Activated CD4-positive, CD25-positive, alpha-beta regulatory T cell treated with anti-CD3 and anti-CD28 coated beads, Interleukin-2, amount 50 U/mL, for 72 hours (primary cell): ENCODE results near the gene TUFT1.
"Not testable (repeated sequence)": the region's sequence is repeated elsewhere in the genome, so short reads cannot be mapped to it uniquely, and the experiment has no call there.

ENCODE experiments used
- DNase-seq: peaks from one replicate; pipeline ENCODE4 v3.0.0; 2021

The TUFT1 gene

DNA sequence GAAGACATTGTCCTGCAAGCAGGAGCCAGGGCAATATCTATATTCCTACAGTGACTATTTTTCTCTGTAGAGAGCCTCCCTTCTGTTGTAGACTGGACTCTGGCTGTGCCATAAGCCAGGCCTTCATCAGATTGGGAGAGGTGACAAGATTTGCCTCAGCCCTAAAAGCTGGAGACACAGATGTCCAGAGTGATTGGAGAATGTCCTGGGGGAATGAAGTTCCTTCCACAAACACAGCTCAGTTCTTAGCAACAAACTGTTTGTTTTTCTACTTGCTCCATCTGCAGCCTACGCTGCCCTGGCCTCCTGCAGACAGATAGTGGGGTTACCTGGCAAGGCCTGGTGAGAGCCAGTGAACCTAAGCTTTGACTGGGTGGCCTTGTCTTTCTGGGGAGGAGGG lies 41.8 kb downstream of the TUFT1 start:
- DNase-seq, result no peak

DNA sequence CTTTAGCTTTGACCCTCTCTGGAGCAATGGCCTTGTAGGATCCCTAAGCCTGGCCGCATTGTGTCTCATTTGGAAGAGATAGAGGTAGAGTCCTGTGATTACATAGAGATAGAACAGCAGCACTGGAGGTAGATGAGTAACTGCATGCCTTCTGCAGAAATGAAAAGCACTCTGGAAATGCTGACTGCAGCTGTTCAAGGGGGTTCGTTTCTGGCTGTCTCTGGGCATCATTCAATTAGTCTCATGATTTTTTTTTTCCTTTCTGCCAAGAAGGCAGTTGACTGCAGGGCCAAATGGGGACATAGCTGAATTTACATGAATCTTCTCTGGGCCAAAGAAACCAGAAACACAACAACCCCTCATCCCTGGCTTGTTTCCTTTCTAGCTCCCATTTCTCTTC lies 43.7 kb downstream of the TUFT1 start:
- DNase-seq, result no peak

DNA sequence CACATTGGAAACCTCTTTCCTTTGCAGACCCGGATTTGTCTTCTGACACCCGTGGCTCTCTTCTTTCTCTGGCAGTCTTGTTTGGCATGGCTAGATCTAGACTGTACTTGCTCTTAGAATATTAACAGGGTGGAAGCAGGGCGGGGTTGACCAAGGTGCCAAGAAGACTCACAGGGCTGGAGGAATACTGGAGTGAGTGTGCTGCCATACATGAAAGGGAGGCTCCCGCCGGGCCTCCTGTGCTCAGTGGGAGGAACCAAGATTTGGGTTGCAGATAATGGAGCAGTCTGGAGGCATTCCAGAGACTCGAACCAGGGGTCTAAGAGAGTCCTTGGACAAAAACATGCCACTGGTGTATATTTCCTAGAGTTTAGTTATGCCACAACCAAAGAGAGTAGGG lies 44.2 kb downstream of the TUFT1 start:
- DNase-seq, result no peak

DNA sequence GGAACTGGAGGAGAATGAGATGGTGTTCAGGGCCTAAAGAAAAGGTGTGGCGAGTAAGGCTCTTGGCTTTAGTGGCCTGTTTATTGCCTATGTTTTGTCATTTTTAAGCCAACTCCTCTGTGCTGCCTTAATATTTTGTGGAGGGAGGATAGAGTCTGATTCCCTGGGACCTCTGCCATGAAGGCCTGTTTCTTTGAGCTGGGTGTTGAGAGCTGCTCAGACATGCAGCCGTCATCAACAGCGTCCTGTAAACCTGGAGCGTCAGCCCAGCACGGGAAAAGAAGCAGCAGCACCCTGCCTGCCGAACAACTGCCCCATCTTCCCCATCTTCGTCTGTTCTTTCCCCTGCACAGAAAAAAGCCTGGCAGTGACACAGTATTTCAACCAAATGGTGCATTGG lies 44.7 kb downstream of the TUFT1 start:
- DNase-seq, result no peak

DNA sequence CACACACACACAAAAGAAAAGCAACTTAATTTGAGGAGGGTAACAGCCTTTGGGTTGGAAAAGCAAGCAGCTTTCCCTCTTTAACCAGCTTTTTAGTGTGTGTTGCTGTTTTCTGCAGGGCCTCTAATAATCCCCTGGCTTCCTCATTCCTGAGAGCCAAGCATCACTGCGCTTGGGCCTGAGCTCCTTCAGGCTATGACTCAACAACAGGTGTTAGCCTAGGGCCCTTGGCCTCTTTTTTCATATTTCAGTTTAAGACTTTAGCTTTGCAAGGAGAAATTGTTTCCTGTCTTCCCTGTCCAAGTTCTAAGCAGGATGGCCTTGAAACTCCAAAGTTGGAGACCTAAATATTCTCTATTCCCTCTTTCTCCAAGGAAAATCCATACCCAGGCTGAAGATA lies 45.5 kb downstream of the TUFT1 start:
- no peak for DNase-seq

DNA sequence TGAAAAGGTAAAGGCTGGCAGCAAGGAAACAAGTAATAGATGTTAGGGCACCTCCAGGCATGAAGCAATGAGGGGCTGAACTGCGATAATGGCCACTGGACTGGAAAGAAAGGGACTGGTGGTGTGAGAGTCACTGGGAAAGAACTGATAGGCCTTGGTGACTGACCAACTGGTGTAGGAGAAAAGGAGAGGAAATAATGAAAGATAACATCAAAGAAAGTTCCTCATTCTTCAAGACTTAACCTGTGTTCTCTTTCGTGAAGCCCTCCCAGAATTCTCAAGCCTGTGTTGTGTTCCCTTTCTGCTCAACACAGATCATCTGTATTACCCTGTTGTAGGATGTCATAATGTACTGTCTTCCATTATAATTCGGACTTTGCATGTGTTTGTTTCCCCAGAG lies 50.9 kb downstream of the TUFT1 start:
- no peak for DNase-seq

DNA sequence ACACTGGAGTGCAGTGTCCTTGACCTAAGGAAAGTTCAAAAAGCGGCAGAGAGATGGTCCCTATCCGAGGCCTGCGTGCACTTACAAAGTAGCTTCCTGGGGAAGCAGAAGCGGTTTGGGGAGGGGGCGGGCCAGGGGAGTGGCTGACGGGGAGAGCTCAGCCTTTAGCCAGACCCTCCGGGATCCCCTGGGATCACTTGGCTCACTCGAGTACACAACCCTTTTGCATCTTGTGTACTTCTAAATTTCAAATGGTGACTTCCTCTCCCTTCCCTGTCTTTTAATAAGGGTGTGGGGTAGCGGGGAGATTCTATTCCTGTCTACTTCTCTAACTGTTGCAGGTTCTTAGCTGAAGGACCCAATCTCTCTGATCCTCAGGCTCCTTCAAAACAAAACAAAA lies 53.6 kb downstream of the TUFT1 start:
- DNase-seq, result no peak

DNA sequence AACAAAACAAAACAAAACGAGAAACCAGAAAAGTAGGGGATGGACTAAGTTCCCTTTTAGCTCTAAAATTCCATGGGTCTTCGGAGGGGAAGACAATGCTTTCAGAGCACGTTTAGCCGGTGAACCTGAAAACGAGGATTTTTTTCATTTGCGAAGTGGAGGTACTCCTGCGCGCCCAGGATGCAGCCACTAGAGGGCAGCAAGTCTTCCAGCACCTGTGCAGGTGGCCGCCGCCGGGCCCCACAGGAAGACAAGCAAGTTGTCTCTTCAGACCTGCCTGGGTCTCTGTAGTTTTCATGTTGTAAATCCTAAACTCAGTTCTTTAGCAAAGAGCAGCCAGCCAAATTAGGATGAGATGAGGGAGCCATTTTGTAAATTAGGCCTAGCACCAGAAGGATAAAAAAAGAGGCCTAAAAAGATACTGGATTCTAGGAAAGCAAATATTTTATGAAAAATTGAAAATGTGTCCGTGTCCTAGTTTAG lies 54.1 kb downstream of the TUFT1 start:
- DNase-seq, result peak; percentile 84

DNA sequence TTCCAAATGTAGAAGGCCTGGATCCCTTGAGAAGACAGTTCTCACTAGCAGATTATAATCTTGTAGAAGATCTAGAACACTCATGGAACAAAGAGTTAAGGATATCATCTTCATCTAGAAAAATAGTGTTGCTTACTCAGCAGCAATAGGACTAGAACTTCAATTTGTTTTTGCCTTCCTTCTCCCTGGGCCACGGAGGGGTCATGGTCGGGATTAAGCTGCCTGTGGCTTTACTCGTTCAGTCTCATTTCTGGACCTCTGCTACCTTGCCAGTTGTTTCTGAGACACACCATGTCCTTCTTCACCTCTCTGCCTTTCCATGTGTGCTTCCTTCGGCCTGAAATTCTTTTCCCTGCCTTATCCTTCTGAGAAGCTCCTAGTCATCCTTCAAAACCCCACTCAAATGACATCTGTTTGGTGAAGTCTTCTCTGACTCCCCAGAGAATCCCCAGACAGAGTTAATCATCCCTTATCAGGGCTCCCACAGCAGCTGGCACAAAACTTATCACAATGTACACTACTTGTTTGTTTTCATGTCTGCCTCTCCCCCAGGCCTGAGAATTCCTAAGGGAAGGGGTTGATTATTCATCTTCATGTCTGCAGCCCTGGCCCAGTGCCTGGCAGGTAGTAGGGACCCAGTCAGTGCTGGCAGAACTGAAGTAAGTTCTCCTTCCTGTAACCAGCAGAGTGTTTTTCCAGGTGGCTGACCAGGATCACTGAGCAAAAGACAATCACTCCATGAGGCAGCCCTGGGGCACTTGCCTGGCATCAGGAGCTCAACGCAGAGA lies 56.3 kb downstream of the TUFT1 start:
- DNase-seq, result no peak

DNA sequence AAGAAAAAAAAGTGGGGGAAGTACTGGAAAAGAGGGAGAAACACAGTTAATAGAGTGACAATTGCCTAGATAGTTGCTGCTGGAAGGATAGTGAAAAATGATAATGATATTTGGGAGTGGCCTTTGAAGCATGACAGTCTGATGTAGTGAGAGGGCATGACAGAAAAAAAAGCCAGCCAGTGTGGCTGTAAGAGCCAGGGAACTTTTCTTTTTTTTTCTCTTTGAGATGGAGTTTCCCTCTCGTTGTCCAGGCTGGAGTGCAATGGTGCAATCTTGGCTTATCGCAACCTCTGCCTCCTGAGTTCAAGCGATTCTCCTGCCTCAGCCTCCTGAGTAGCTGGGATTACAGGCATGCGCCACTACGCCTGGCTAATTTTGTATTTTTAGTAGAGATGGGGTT lies 62.4 kb downstream of the TUFT1 start:
- not testable (repeated sequence) for DNase-seq

DNA sequence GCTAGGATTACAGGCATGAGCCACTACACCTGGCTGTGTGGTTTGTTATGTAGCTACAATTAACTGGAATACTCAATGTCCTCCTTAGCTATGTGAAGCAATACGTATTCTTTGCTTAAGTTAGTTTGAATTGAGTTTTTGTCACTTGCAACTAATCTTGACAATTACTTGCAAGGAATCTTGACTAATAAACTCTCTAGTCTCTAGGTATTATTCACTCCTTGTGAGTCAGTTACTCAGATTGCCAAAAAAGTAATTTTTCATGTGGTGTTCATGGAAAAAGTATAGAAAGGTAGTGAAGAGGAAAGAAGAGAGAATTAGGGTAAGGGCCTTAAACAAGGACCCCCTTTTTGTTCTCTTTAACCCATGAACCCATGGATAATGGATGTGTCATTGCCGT lies 64.2 kb downstream of the TUFT1 start:
- no peak for DNase-seq

DNA sequence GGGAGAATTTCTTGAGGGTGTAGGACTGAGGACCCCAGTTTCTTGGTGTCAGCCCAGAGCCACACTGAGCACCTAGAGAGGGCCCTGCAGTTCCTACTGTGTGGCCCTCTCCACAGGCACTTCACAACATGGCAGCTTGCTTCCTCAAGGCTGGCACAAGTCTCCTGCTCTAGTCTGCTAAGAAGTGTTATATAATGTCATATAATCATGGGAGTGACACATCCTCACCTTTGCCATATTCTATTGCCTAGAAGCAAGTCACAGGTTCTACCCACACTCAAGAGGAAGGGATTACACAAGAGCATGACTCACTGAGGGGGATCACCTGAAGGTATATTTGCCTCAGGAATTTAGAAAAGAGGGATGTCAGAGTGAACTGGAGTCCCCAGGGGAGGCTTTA lies 66.3 kb downstream of the TUFT1 start:
- no peak for DNase-seq

DNA sequence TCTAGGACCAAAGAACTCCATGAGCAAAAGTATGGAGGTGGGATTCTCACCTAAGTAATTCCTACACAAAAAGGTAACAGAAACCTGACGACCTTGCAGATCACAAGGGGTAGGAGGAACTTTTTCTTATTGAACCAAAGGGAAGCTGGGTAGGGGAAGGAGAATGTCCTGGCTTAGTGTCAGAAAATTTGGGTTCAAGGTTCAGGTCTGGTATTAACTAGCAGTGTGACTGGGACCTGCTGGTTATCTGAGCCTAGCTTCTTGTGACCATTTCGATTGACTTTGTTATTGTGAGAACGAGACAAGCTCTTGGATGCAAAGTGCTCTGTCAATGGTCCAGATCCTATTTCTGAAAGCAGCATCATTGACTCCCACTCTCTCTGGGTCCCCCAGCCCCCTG lies 66.7 kb downstream of the TUFT1 start:
- DNase-seq, result no peak

DNA sequence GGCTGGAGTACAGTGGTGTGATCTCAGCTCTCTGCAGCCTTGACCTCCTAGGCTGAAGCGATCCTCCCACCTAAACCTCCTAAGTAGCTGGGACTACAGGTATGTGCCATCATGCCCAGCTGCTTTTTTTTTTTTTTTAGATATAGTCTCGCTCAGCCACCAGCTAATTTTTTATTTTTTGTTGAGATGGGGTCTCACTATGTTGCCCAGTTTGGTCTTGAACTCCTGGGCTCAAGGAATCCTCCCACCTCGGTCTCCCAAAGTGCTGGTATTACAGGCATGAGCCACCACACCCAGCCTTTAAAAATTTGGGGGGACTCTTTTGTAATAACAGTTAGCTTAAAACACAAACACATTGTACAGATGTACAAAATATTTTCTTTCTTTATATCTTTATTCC lies 70.0 kb downstream of the TUFT1 start:
- DNase-seq, result no peak

DNA sequence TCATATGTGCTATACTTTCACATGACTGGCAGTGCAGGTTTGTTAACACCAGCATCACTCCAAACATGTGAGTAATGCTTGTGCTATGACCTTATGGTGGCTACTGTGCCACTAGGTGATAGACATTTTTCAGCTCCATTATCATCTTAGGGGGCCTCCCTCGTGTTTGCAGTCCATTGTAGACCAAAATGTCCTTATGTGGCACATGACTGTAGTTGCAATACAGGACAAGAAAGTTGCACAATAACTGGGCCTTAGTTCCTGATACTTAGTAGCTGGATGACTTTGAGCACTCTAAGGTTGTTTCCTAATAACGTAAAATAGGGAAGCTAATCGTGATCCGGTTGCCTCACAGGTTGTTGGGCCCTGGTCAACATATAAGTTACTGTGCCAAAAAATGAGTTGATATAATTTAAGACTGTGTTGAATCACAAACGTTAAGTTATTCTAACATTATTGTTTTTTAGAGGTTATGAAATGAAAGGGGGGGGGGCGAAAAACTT lies 71.2 kb downstream of the TUFT1 start:
- no peak for DNase-seq

DNA sequence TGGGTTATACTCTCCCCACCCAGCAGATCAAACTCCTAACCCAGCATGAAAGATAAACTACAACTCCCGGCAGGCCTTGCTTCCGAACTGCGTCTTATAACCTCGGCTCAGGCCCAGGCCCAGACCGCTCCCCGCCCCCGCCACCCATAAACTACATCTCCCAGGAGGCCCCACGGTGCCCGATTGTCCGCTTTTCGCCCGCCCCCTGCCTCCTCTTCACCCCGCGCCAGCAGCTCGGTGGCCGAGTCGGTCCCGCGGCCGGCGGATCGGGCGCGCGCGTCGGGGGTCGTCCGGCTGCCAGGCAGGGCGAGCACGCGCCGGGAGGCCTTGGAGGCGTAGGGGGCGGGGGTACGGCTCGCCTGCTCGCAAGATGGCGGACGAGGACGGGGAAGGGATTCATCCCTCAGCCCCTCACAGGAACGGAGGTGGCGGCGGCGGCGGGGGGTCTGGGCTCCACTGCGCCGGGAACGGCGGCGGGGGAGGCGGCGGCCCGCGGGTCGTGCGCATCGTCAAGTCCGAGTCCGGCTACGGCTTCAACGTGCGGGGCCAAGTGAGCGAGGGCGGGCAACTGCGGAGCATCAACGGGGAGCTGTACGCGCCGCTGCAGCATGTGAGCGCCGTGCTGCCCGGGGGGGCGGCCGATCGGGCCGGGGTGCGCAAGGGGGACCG lies 71.9 kb downstream of the TUFT1 start, which contains the start of gene SNX27:
Gene SNX27 (plus strand): TSS at position 219 of the 669 bp plus-strand sequence. CDS start 152 bp downstream, at position 371.
- DNase-seq, result peak; percentile 82

DNA sequence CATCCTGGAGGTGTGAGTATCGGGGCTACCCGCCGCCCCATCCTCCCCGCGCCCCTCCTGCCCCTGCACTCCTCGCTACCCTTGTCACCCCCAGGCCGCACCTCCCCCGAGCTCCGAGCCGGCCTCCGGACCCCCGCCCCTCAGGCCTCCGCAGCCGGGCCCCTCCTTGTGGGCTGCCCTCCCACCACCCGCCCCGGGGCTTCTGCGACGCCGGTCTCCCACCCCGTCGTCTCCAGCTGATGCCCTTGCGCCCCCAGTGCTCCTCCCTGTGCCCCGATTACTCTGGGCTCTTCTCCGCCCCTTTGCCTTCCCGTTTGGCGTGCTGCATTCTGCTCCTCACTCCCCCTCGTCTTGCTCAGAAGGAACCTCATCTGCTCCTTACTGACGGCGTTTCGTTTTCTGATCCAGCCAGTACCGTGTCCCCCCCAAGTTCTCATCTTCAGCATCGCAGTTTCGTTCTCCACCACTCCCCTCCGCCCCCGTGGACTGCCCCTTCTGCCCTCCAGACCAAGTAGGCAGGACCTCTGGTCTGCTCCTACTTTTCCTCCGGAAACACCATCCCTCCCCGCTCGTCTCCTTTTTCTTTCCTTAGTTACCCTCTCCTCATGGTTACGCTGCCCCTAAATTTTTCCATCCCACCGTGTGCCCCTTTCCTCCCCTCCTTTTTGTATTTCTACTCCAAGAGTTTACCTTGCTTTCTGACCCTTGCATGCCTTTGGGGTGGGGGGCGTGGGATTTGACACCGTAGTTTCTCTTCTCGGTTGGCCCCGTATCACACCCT lies 72.6 kb downstream of the TUFT1 start:
- no peak for DNase-seq

DNA sequence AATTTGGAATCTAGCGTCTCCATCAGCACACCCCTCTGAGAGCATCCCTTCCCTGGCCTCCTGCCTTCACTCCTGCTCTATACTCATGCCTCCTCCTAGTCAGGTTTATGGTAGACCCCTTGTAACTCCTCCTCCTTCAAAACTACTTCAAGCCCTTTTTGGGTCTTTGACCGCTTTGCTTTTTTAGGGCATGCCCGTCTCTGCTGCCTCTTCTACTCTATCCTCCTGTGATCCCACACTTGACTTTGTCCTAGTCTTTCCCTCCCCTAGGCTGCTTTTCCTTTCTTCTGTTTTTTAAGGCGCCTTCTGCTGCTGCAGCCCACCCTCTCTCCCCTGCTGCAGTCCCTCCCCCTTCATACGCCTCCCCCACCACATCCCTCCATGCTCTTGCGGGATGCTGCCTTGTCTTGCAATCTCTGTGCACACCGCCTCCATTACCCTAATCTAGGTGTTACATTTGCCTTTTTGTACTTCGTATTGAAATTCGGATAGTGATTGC lies 73.2 kb downstream of the TUFT1 start:
- no peak for DNase-seq

DNA sequence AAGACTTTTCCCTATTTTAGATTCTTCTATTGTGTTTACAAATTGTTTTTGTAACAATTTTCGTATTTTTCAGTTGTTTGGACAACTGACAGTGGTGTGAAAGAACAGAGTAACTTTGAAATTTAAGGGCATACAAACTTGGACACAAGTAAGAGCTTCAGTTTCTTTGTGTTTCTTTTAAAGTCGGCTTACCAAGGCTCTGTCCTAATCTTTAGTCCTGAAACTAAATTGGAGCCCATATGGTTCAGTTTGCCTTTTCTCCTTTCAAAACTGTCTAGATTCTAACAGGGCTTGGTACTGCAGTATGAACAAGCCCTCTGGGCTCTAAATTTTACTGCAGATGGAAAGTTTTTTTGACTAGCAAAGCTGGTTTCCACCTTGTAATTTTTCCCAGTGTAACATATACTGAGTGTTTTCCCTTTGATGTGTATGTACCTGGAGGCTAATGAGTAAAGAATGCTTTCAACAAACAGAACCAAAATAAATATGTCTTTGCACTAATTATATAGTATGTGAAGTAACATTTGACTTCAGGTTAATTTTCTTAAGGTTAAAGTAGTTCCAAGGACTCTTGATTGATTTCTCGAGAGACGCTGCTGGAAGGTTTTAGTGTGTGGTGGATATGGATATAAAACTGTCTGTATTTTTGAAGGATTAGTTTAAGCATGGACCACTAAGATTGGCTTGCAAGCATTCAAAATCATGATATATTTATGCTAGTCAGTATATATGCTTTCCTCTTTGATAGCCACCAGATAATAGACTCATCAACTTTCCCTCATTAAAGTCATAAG lies 75.8 kb downstream of the TUFT1 start:
- DNase-seq, result no peak

DNA sequence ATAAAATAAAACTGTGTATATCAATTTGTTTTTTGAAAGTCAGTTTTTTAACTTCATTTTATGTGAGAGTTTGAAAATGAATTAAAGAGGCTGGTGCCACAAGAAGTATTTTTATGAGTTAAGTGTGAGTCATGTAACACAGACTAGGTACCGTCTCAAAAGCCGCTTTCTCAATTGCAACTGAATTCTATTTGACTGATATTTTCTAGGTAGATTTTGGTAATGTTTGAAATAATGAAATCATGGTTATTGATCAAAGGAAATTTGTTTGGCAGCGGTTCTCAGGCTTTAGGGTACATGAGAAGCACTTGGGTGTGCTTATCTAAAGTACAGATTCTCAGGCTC lies 76.4 kb downstream of the TUFT1 start:
- no peak for DNase-seq

DNA sequence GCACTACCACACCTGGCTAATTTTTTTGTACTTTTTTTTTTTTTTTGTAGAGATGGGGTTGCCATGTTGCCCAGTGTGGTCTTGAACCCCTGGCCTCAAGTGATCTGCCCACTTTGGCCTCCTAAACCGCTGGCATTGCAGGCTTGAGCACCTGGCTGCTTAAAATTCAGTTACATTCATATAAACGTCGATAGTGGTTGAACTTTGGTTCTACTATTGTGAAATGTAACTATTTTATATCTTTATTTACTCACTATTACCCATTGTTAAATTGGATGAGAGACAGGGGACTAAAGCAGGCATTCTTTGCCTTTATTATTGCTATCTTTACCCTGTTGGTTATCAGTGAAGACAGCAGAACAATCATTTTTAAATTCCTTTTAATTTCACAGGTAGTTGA lies 77.9 kb downstream of the TUFT1 start:
- DNase-seq, result no peak

DNA sequence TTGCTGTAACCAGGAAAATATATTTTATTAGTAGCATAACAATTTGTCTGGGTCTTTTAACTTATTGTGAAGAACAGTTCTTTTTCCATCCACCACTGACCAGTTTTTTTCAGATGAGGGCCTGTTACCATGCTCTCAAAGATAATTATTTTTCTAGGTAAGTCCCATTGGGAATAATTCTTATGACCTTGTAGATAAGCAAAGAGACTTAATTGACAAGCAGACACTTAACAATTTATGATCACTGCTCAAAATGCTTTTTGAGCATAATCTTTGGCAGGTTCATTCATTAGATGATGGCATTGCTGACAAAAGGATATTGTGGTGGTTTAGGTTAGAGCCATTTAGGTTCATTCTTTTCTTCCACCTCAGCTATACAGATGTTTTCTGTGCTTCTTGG lies 78.4 kb downstream of the TUFT1 start:
- no peak for DNase-seq

DNA sequence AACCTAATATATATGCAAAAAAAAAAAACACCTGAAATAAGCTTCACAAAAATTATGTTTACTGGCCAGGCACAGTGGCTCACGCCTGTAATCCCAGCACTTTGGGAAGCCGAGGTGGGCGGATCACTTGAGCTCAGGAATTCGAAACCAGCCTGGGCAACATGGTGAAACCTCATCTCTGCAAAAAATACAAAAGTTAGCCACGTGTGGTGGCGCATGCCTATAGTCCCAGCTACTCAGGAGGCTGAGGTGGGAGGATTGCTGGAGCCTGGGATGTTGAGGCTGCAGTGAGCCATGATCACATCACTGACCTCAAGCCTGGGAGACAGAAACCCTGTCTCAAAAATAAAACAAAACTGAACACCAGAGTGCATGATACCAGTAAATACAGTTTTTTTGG lies 78.9 kb downstream of the TUFT1 start:
- not testable (repeated sequence) for DNase-seq
